ENCODE data around the gene DMWD.
"Not testable (repeated sequence)": the region's sequence is repeated elsewhere in the genome, so short reads cannot be mapped to it uniquely, and the experiment has no call there.

Gene DMWD

DNA sequence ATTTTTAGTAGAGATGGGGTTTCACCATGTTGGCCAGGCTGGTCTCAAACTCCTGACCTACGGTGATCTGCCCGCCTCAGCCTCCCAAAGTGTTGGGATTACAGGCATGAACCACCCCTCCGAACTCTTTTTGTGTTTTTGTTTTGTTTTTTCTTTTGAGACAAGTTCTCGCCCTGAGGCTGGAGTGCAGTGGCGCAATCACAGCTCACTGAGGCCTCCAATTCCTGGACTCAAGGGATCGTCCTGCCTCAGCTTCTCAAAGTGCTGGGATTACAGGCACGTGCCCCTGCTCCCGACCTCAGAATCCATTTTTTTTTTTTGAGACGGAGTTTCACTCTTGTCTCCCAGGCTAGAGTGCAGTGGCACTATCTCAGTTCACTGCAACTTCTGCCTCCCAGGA, 35.0 kb downstream of the DMWD start:
- Histone ChIP-seq H3K4me1 (ENCODE audit: insufficient read depth, low read length) (no peaks in the 10 kb centered on the region), H3K9ac (ENCODE audit: low read depth, low read length) (no peak overlapping the region), H4K20me1 (ENCODE audit: insufficient read depth, low read length) (no peaks in the 10 kb centered on the region; the same call in 1 of the 2 replicates), H2AFZ (ENCODE audit: low read depth, low read length) (no peak overlapping the region), H3K4me2 (ENCODE audit: insufficient read depth, low read length) (no peak overlapping the region), H3K27me3 (ENCODE audit: insufficient read depth, low read length, poor library complexity) (no peaks in the 10 kb centered on the region), H3K27ac (ENCODE audit: low read length) (no peak overlapping the region), H3K79me2 (ENCODE audit: insufficient read depth, low read length) (no peaks in the 10 kb centered on the region), H3K4me3 (ENCODE audit: low read depth in 1 of 2, low read length in 2 of 2) (no peak overlapping the region), H3K9me3 (ENCODE audit: insufficient read depth, low read length, severe bottlenecking) (no peaks in the 10 kb centered on the region), H3K36me3 (ENCODE audit: insufficient read depth, low read length) (no peaks in the 10 kb centered on the region)
- TF ChIP-seq, protein P1, sequence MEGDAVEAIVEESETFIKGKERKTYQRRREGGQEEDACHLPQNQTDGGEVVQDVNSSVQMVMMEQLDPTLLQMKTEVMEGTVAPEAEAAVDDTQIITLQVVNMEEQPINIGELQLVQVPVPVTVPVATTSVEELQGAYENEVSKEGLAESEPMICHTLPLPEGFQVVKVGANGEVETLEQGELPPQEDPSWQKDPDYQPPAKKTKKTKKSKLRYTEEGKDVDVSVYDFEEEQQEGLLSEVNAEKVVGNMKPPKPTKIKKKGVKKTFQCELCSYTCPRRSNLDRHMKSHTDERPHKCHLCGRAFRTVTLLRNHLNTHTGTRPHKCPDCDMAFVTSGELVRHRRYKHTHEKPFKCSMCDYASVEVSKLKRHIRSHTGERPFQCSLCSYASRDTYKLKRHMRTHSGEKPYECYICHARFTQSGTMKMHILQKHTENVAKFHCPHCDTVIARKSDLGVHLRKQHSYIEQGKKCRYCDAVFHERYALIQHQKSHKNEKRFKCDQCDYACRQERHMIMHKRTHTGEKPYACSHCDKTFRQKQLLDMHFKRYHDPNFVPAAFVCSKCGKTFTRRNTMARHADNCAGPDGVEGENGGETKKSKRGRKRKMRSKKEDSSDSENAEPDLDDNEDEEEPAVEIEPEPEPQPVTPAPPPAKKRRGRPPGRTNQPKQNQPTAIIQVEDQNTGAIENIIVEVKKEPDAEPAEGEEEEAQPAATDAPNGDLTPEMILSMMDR (IDR thresholded peaks at IDR 0.05; ENCODE audit: borderline replicate concordance, extremely low read depth, low read length, poor library complexity, severe bottlenecking): no peak
- no peak for TF ChIP-seq EZH2 (IDR thresholded peaks at IDR 0.05; ENCODE audit: borderline replicate concordance, low read depth, low read length, severe bottlenecking)
- DNase-seq (no peak), ATAC-seq (ENCODE audit: insufficient read depth, low read depth) (no peak)

DNA sequence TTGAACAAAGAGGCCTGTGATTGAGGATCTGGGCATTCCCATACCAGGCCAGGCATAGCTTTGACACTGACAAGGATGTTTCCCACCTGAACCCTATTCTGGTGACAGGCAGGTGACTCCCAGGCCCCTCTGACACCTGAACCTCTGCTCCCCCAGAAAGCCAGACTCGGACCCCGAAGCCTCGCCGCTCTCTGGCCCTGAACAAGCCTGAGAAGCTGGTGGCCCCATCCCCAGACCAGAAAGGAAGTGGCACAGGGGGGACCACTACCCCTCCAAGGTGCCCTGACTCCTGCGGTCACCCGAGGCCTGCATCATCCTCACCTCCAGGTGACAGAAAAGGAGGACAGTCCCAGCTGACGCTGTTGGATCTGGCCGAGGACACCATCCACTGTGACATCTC, 38.3 kb downstream of the DMWD start:
- no peaks in the 10 kb centered on the region for H3K79me2 ChIP-seq (ENCODE audit: insufficient read depth, low read length)
- H3K9ac ChIP-seq (ENCODE audit: low read depth, low read length): no peak overlapping the region
- DNase-seq: no peak
- no peaks in the 10 kb centered on the region for H3K27me3 ChIP-seq (ENCODE audit: insufficient read depth, low read length, poor library complexity)
- ATAC-seq (ENCODE audit: insufficient read depth, low read depth): no peak
- no peaks in the 10 kb centered on the region for H3K4me1 ChIP-seq (ENCODE audit: insufficient read depth, low read length)
- H3K36me3 ChIP-seq (ENCODE audit: insufficient read depth, low read length): no peaks in the 10 kb centered on the region
- H2AFZ ChIP-seq (ENCODE audit: low read depth, low read length): no peak overlapping the region
- TF ChIP-seq, protein P1 (IDR thresholded peaks at IDR 0.05; ENCODE audit: borderline replicate concordance, extremely low read depth, low read length, poor library complexity, severe bottlenecking): no peak
- TF ChIP-seq EZH2 (IDR thresholded peaks at IDR 0.05; ENCODE audit: borderline replicate concordance, low read depth, low read length, severe bottlenecking): no peak
- H3K4me2 ChIP-seq (ENCODE audit: insufficient read depth, low read length): no peak overlapping the region
- no peak overlapping the region for H3K27ac ChIP-seq (ENCODE audit: low read length)
- no peaks in the 10 kb centered on the region; the same call in 1 of the 2 replicates for H4K20me1 ChIP-seq (ENCODE audit: insufficient read depth, low read length)
- no peaks in the 10 kb centered on the region for H3K9me3 ChIP-seq (ENCODE audit: insufficient read depth, low read length, severe bottlenecking)
- no peak overlapping the region for H3K4me3 ChIP-seq (ENCODE audit: low read depth in 1 of 2, low read length in 2 of 2)

DNA sequence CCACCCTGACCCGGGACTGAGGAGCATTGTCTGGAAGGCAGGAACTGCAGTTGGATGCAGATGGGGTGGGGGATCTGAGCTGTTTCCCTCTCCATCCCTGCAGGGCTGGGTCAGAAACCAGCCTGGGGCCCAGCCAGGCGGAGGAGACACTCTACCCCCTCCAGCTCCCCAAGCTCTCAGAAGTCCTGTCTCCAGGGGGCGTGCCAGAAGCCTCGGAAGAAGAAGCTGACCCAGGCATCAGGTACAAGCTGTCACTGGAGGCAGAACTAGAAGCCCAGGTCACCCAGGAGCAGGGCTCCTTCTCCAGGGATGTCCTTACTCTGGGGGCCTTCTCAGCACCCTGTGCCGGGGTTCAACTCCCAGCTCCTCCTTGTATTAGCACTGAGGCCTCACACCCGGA, 39.1 kb downstream of the DMWD start:
- TF ChIP-seq, protein P1 (IDR thresholded peaks at IDR 0.05; ENCODE audit: borderline replicate concordance, extremely low read depth, low read length, poor library complexity, severe bottlenecking): no peak
- TF ChIP-seq EZH2 (IDR thresholded peaks at IDR 0.05; ENCODE audit: borderline replicate concordance, low read depth, low read length, severe bottlenecking): no peak

DNA sequence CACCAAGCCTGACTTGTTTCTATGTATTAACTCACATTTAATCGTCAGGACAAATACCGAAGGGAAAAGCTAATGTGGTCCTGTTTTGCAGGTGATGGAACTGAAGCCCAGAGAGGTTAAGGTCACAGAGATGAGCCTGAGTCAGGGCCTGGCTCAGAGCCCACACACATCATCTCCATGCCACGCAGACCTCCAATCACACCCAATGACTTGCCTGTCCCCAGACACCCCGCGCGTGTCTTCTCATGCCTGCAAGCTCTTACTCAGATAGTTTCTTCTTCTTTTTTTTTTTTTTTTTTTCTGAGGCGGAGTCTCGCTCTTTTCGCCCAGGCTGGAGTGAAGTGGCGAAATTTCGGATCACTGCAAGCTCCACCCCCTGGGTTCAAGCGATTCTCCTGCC, 40.0 kb downstream of the DMWD start:
- Histone ChIP-seq H3K27me3 (ENCODE audit: insufficient read depth, low read length, poor library complexity) (no peaks in the 10 kb centered on the region), H3K4me2 (ENCODE audit: insufficient read depth, low read length) (no peak overlapping the region), H3K36me3 (ENCODE audit: insufficient read depth, low read length) (no peaks in the 10 kb centered on the region), H3K79me2 (ENCODE audit: insufficient read depth, low read length) (no peaks in the 10 kb centered on the region), H3K4me3 (ENCODE audit: low read depth in 1 of 2, low read length in 2 of 2) (no peak overlapping the region), H3K27ac (ENCODE audit: low read length) (no peak overlapping the region), H3K9me3 (ENCODE audit: insufficient read depth, low read length, severe bottlenecking) (no peaks in the 10 kb centered on the region), H3K9ac (ENCODE audit: low read depth, low read length) (no peak overlapping the region), H3K4me1 (ENCODE audit: insufficient read depth, low read length) (no peaks in the 10 kb centered on the region), H2AFZ (ENCODE audit: low read depth, low read length) (no peak overlapping the region), H4K20me1 (ENCODE audit: insufficient read depth, low read length) (no peaks in the 10 kb centered on the region)
- TF ChIP-seq, protein P1 (IDR thresholded peaks at IDR 0.05; ENCODE audit: borderline replicate concordance, extremely low read depth, low read length, poor library complexity, severe bottlenecking): no peak
- no peak for TF ChIP-seq EZH2 (IDR thresholded peaks at IDR 0.05; ENCODE audit: borderline replicate concordance, low read depth, low read length, severe bottlenecking)
- DNase-seq (no peak), ATAC-seq (ENCODE audit: insufficient read depth, low read depth) (no peak)

More for the DNA sequence above, 39.1 kb downstream of the DMWD start:
- H3K27ac ChIP-seq (ENCODE audit: low read length): no peak overlapping the region
- H3K4me2 ChIP-seq (ENCODE audit: insufficient read depth, low read length): no peak overlapping the region
- no peaks in the 10 kb centered on the region for H3K9me3 ChIP-seq (ENCODE audit: insufficient read depth, low read length, severe bottlenecking)
- H3K36me3 ChIP-seq (ENCODE audit: insufficient read depth, low read length): no peaks in the 10 kb centered on the region
- no peaks in the 10 kb centered on the region for H3K27me3 ChIP-seq (ENCODE audit: insufficient read depth, low read length, poor library complexity)
- no peaks in the 10 kb centered on the region for H3K79me2 ChIP-seq (ENCODE audit: insufficient read depth, low read length)
- no peaks in the 10 kb centered on the region for H4K20me1 ChIP-seq (ENCODE audit: insufficient read depth, low read length)
- no peak overlapping the region for H2AFZ ChIP-seq (ENCODE audit: low read depth, low read length)
- no peaks in the 10 kb centered on the region for H3K4me1 ChIP-seq (ENCODE audit: insufficient read depth, low read length)
- ATAC-seq (ENCODE audit: insufficient read depth, low read depth): no peak
- no peak overlapping the region for H3K9ac ChIP-seq (ENCODE audit: low read depth, low read length)
- no peak for DNase-seq
- no peak overlapping the region for H3K4me3 ChIP-seq (ENCODE audit: low read depth in 1 of 2, low read length in 2 of 2)

DNA sequence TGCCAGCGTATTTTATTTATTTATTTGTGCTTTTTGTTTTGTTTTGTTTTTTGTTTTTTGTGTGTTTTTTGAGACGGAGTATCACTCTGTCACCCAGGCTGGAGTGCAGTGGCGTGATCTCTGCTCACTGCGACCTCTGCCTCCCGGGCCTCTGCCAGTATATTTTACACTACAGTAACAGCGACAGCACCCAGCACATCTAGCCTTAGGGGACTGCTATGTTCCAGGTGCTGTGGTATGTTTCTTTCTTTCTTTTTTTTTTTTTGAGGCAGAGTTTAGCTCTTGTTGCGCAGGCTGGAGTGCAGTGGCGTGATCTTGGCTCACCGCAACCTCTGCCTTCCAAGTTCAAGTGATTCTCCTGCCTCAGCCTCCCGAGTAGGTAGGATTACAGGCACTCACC, 41.2 kb downstream of the DMWD start:
- not testable (repeated sequence) for H3K4me3 ChIP-seq (ENCODE audit: low read depth in 1 of 2, low read length in 2 of 2); H2AFZ ChIP-seq (ENCODE audit: low read depth, low read length); H3K27me3 ChIP-seq (ENCODE audit: insufficient read depth, low read length, poor library complexity); DNase-seq; H4K20me1 ChIP-seq (ENCODE audit: insufficient read depth, low read length); H3K4me2 ChIP-seq (ENCODE audit: insufficient read depth, low read length); H3K79me2 ChIP-seq (ENCODE audit: insufficient read depth, low read length); H3K9me3 ChIP-seq (ENCODE audit: insufficient read depth, low read length, severe bottlenecking); H3K36me3 ChIP-seq (ENCODE audit: insufficient read depth, low read length); H3K9ac ChIP-seq (ENCODE audit: low read depth, low read length); ATAC-seq (ENCODE audit: insufficient read depth, low read depth); H3K4me1 ChIP-seq (ENCODE audit: insufficient read depth, low read length); H3K27ac ChIP-seq (ENCODE audit: low read length)
